GM10266 (cell line): ENCODE measurements around the gene BCL2L11.

Experiments used
- DNase-seq: peaks from one replicate; pipeline ENCODE4 v3.0.0; 2012; ENCODE audit errors: extremely low spot score
- TF ChIP-seq, protein P1 (sequence below): IDR thresholded peaks from 2 replicates; pipeline ENCODE4 v1.5.1; 2012; ENCODE audit warnings: mild to moderate bottlenecking, low read depth; ENCODE audit not compliant: control insufficient read depth, insufficient read depth; ENCODE audit errors: missing control alignments

The BCL2L11 gene

DNA sequence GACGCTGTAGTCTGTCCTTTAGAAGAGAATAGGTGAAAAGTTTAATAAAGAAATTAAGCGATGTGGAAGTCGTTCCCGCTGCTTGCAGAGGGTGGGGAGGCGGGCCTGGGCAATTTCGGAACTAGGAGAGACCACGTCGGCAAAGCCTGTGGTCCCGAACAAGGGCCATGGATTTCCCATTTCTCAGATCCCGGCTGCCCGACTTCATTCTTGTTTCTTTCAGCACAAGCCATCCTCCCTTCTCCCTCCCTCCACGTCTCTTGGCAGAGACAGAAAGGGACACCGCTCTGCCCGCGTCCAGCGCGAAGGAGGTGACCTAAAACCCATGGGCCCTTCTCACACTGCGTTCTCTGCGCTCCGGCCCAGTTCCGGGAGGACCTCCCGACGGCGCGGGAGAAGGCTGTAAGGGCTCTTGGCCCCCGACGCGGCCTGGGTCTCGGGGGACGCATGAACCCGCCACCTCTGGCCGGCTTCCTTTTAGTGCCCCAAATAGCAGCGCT, 2.2 kb upstream of the BCL2L11 start:
- TF ChIP-seq, protein P1, sequence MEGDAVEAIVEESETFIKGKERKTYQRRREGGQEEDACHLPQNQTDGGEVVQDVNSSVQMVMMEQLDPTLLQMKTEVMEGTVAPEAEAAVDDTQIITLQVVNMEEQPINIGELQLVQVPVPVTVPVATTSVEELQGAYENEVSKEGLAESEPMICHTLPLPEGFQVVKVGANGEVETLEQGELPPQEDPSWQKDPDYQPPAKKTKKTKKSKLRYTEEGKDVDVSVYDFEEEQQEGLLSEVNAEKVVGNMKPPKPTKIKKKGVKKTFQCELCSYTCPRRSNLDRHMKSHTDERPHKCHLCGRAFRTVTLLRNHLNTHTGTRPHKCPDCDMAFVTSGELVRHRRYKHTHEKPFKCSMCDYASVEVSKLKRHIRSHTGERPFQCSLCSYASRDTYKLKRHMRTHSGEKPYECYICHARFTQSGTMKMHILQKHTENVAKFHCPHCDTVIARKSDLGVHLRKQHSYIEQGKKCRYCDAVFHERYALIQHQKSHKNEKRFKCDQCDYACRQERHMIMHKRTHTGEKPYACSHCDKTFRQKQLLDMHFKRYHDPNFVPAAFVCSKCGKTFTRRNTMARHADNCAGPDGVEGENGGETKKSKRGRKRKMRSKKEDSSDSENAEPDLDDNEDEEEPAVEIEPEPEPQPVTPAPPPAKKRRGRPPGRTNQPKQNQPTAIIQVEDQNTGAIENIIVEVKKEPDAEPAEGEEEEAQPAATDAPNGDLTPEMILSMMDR, result no peak
- no peak for DNase-seq

DNA sequence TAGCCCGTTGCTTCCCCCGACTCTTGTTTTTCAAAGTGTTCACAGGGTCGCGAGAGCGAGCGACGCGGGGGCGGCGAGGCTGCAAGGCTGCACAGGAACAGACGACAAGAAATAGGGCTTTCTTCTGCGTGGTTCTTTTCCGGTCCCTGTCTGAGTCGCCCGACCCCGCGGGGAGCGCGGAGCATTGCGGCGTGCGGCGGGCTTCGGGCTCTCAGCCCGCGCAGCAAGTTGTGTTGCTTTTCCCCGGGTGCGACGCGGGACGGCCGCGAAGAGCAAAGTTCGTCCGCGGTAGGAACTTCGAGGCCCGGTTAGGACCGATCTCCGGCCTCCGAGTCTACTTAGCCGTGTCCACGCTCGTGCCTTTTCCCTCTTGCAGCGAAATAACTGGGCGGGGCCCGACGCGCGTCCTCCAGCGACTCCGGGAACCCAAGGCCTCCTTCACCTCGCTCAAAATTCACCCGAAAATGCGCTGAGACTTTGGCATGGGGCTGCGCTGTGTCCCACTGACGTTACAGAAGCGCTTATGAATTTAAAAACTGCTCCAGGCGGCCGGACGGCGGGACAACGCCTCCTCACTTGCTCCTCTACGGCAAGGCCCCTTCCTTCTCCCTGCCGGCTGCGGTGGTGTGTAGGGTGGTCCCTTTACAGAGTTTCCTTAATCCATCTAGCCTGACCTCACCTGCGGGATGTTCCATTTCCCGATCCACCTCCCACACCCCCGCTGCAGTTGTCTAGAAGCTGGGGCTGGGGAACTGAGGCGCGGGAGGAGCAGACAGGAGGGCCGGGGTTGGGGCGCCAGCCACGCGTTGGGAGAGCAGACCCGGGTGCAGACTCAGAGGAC, 1.5 kb upstream of the BCL2L11 start:
- DNase-seq, result no peak
- TF ChIP-seq, protein P1, result no peak

DNA sequence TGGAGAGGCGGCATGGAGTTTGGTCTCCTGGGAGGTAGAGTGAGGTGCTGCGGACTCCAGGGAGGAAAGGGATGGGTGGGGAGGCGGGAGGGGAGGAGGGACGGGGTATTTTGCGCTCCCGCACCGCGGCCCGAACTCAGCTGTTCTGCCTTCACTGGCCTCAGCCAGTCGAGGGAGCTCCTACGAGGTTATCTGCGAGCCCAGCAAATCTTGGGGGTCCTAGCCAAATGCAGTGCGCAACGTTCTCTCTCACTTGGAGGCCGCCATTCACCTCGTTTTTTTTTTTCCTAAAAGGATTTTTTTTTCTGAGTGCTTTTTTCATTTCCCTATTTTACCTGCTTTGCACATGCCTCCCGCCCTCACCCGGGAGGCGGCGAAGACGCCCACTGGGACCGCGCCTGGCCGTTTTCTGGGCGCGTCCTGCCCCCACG, 877 bp upstream of the BCL2L11 start:
- TF ChIP-seq, protein P1, result no peak
- DNase-seq, result no peak

DNA sequence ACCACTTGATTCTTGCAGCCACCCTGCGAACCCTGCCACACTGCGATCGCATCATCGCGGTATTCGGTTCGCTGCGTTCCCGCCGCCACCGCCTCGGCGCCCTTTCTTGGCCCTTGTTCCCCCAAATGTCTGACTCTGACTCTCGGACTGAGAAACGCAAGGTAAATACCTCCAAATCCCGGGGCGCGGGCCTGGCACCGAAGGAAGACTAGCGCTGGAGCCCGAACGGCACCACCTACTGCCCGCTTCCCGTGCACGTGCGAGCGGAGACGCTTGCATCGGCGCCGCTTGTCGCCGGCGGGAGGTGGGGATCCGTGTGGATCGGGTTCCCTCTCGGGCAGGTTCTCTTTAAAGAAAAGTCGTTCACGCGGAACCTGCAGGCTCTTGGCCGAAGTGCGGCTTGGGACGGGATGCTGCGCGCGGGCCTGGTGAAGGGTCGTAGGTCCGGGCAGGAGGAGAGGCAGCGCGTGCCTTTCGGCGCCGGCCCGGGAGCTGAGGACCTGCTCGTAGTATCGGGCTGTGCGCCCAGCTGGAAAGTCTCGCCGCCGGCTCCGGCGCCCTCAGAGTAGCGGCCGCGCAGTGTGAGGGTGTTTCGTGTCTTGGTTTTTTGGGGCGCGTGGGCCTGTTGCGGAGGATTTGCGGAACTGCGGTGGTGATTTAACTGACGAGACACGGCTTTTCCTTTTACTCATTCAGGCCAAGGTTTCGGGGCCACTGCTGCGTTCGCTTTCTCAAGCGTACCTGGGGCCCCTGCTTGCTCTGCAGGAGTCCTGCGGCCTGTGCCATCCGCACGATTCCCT, 514 bp downstream of the BCL2L11 start:
- peak; percentile 47 for DNase-seq
- TF ChIP-seq, protein P1, result no peak

DNA sequence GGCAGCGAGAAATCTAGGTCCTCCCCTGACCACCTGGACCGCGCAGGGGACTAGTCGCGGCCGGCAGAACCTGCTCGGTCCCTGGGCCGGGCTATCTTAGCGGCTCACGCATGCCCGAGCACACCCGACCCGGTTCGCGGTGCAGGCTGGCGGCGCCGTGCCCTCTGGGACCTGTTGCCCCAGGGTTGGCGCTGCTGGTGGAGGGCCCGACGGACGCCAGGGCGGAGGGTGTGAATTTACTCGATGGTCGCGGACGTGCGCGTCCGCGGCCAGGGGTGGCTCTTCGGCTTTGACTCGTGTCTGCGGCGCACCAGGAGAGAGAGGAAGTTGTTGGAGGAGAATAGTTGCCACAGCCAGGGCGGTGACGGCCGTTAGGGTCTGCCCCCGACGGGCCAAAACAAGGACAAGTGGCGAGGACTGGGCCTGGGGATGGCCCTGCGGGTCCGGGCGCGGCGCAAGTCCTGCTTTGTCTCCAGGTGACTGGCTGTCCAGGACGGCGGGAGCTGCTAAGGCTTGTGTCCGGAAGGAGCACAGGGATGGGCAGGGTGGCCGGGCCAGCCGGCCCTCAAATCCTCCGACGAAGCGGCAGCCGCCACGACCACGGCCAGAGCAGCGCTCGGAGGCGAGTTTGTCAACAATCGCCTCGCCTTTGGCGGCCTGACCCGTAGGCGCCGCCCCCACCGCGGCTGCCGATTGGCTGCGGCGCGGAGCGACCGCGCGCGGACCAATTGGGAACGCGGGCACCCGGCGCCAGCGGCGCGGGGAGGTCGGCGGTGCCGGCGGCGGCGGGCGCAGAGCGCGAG, 1.3 kb downstream of the BCL2L11 start:
- TF ChIP-seq, protein P1, result no peak

DNA sequence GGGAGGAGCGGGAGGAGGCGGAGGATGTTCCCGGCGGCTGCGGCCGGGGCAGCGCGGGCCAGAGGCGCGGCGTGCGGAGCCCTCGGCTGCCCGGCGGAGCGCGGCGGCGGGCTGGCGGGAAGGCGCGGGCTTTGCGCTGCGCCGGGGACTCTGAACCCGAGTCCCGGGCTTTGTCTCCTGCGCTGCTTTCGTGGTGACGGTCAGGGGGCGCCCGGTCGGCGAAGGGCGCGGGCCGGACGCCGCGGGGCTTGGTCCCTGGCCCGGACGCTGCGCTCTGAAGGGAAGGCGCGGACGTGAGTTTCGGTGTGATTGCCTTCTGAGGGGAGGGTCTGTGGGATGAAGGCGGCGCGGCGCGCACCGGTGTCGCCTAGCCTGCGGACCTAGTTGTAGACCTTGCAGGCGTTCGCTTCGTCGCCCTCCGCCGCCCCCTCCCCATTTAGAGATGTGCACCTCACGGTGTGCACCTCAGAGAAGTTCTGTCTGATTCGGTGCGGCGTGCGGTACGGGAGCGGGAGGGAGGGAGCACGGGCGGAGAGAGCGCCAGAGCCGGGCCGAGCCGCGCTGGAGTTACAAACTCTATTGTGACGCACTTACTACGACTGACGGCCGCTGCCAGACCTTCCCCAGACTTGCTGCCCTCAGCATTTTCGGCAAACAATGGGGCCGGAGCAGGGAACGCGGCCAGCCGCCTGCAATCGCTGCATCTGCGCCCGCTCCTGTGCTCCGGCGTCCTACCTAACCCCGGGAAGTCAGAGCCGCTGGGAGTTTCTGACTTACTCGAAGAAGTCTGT, 2.1 kb downstream of the BCL2L11 start:
- TF ChIP-seq, protein P1, result no peak
- no peak for DNase-seq

More for the DNA sequence above, 1.3 kb downstream of the BCL2L11 start:
- peak; percentile 86 for DNase-seq
